DOHH2 (cell line): Measurements from ENCODE around the gene CNN1.

Source experiments
- H3F3A ChIP-seq: fragments of 200-600 bp; sonication (generic), shearing (Covaris generic); 2 replicates; pipeline ENCODE4 v1.6.0; 2016; ENCODE audit warnings: antibody characterized with exemption, mild to moderate bottlenecking; ENCODE audit not compliant: control insufficient read depth, insufficient read depth
- H3K27ac ChIP-seq: fragments of 200-600 bp; sonication (generic); 2 replicates; pipeline ENCODE4 v1.5.1; 2014; ENCODE audit warnings: low read depth, mild to moderate bottlenecking, low read length, moderate library complexity
- H3K27me3 ChIP-seq: fragments of 200-600 bp; sonication (generic); 2 replicates; pipeline ENCODE4 v1.6.1; 2014; ENCODE audit warnings: mild to moderate bottlenecking, low read length, mixed read lengths; ENCODE audit not compliant: control insufficient read depth
- H3K36me3 ChIP-seq: fragments of 200-600 bp; sonication (generic); 2 replicates; pipeline ENCODE4 v1.6.1; 2014; ENCODE audit warnings: mild to moderate bottlenecking, low read length, moderate library complexity, mixed read lengths; ENCODE audit not compliant: control insufficient read depth
- H3K4me1 ChIP-seq: fragments of 200-600 bp; sonication (generic); 2 replicates; pipeline ENCODE4 v1.6.1; 2014; ENCODE audit warnings: mild to moderate bottlenecking, low read length, mixed read lengths; ENCODE audit not compliant: control insufficient read depth
- H3K4me2 ChIP-seq: fragments of 200-600 bp; sonication (generic); 2 replicates; pipeline ENCODE4 v1.6.0; 2014; ENCODE audit warnings: mild to moderate bottlenecking, low read length, moderate library complexity
- H3K4me3 ChIP-seq: fragments of 200-600 bp; sonication (generic); 2 replicates; pipeline ENCODE4 v1.5.1; 2014; ENCODE audit warnings: mild to moderate bottlenecking, low read length, mixed read lengths
- H3K79me2 ChIP-seq: fragments of 200-600 bp; sonication (generic); 2 replicates; pipeline ENCODE4 v1.6.1; 2014; ENCODE audit warnings: mild to moderate bottlenecking, low read length, mixed read lengths; ENCODE audit not compliant: control insufficient read depth
- H3K9me2 ChIP-seq: fragments of 200-600 bp; sonication (generic); replicated peaks from 2 replicates; pipeline ENCODE4 v1.6.1; 2014; ENCODE audit warnings: mild to moderate bottlenecking, low read length, mixed read lengths; ENCODE audit not compliant: control insufficient read depth
- H3K9me3 ChIP-seq: fragments of 200-600 bp; sonication (generic); 2 replicates; pipeline ENCODE4 v1.6.1; 2014; ENCODE audit warnings: antibody characterized with exemption, low read length, mixed read lengths; ENCODE audit not compliant: control insufficient read depth, insufficient read depth
- H4K20me1 ChIP-seq: fragments of 200-600 bp; sonication (generic); 2 replicates; pipeline ENCODE4 v1.6.0; 2014; ENCODE audit warnings: low read depth, mild to moderate bottlenecking, antibody characterized with exemption, low read length, moderate library complexity; ENCODE audit not compliant: control insufficient read depth, insufficient read depth
- EZH2phosphoT487 ChIP-seq: fragments of 200-600 bp; sonication (generic); IDR thresholded peaks from 2 replicates; pipeline ENCODE4 v1.6.1; 2017; ENCODE audit warnings: borderline replicate concordance, mild to moderate bottlenecking, antibody characterized with exemption, low read length, moderate library complexity, mixed read lengths
- TF ChIP-seq, protein P1 (sequence below): fragments of 200-600 bp; sonication (generic); IDR thresholded peaks from one replicate; pipeline ENCODE4 v1.5.1; 2014; ENCODE audit warnings: antibody characterized with exemption, mild to moderate bottlenecking, low read depth, low read length; ENCODE audit not compliant: poor library complexity, severe bottlenecking

The CNN1 gene

DNA sequence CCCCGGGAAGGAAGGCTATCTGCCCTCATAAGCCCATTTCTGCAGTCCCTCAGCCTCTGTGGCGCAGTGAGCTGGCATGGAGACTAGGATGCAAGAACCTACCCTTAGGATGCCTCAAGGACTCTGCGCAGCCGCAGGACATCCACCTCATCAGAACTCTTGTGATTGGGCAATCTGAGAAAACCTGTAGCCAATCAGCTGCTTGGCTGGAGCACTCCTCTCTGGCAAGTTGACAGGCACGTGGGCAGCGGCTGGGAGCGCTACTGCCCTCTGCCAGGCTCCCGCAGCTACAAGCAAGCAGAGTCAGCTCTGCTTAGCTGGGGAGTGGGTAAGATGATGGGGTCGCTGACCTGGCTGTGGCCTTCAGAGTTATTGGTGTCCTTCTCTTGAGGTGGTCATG is 8.2 kb upstream of the CNN1 start:
- TF ChIP-seq, protein P1, sequence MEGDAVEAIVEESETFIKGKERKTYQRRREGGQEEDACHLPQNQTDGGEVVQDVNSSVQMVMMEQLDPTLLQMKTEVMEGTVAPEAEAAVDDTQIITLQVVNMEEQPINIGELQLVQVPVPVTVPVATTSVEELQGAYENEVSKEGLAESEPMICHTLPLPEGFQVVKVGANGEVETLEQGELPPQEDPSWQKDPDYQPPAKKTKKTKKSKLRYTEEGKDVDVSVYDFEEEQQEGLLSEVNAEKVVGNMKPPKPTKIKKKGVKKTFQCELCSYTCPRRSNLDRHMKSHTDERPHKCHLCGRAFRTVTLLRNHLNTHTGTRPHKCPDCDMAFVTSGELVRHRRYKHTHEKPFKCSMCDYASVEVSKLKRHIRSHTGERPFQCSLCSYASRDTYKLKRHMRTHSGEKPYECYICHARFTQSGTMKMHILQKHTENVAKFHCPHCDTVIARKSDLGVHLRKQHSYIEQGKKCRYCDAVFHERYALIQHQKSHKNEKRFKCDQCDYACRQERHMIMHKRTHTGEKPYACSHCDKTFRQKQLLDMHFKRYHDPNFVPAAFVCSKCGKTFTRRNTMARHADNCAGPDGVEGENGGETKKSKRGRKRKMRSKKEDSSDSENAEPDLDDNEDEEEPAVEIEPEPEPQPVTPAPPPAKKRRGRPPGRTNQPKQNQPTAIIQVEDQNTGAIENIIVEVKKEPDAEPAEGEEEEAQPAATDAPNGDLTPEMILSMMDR, result peak; percentile 30
- TF ChIP-seq EZH2phosphoT487, result no peak
- Histone ChIP-seq H3K4me1 (peaks cover 32% of the 10 kb centered on the region), H3K4me3 (no peak overlapping the region), H3K36me3 (peaks cover 5% of the 10 kb centered on the region; the same call in 1 of the 2 replicates), H3K79me2 (peaks cover 30% of the 10 kb centered on the region), H3K9me3 (no peaks in the 10 kb centered on the region), H3K27ac (no peak overlapping the region), H3K27me3 (no peaks in the 10 kb centered on the region), H4K20me1 (no peaks in the 10 kb centered on the region), H3K4me2 (no peak overlapping the region), H3K9me2 (no peaks in the 10 kb centered on the region), H3F3A (peaks cover 14% of the 10 kb centered on the region)

DNA sequence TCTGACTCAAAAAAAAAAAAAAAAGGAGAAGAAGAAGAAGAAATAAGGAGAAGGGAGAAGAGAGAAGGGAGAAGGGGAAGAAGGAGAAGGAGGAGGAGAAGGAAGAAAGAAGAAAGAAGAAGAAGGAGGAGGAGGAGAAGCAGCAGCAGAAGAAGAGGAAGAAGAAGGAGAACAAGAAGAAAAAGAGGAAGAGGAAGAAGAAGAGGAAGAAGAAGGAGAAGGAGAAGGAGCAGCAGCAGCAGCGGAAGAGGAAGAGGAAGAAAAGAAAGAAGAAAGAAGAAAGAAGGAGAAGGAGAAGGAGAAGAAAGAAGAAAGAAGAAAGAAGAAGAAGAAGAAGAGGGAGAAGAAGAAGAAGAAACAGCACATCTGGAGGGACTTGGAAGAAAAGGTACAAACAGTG is 4.1 kb upstream of the CNN1 start:
- Histone ChIP-seq H3K4me2 (peak overlapping the region; percentile 71), H3K4me1 (peaks cover 27% of the 10 kb centered on the region), H3K9me2 (no peaks in the 10 kb centered on the region), H3K27ac (peak overlapping the region; percentile 20; the same call in 1 of the 2 replicates), H3K4me3 (peak overlapping the region; percentile 77), H3K9me3 (no peaks in the 10 kb centered on the region), H3K36me3 (no peaks in the 10 kb centered on the region), H3K79me2 (no peaks in the 10 kb centered on the region), H3F3A (peaks cover 14% of the 10 kb centered on the region), H3K27me3 (peaks cover 9% of the 10 kb centered on the region), H4K20me1 (no peaks in the 10 kb centered on the region)
- TF ChIP-seq EZH2phosphoT487, result no peak
- TF ChIP-seq, protein P1, result no peak

DNA sequence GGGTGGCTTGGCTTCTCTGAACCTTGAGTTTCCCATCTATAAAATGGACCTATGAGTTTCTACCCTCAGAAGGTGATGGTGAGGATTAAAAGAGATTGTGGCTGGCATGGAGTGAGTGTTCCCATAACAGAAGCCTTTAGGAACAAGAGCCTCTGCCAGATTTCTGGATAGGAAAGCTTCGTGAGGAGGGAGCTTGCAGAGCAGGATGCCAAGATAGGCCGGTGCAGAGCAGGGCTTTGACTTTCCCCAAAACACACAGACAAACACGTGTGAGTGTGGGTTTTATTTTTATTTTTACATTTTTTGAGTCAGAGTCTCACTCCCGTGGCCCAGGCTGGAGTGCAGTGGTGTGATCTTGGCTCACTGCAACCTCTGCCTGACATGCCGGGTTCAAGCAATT is 3.7 kb upstream of the CNN1 start:
- Histone ChIP-seq H3K27ac (peak overlapping the region; percentile 20), H3K4me2 (peak overlapping the region; percentile 71), H3K9me3 (no peaks in the 10 kb centered on the region), H3K27me3 (peaks cover 11% of the 10 kb centered on the region), H3K36me3 (no peaks in the 10 kb centered on the region), H4K20me1 (no peaks in the 10 kb centered on the region), H3K4me3 (peak overlapping the region; percentile 77), H3K4me1 (peaks cover 27% of the 10 kb centered on the region), H3K9me2 (no peaks in the 10 kb centered on the region), H3F3A (peaks cover 14% of the 10 kb centered on the region), H3K79me2 (no peaks in the 10 kb centered on the region)
- TF ChIP-seq EZH2phosphoT487, result no peak
- TF ChIP-seq, protein P1, result no peak
